ENCODE results near the gene TESK1.
A peak's percentile ranks its signal among the peaks of the same experiment; 100 is the strongest.
"Not testable (repeated sequence)": the region's sequence is repeated elsewhere in the genome, so short reads cannot be mapped to it uniquely, and the experiment has no call there.

Gene TESK1

DNA sequence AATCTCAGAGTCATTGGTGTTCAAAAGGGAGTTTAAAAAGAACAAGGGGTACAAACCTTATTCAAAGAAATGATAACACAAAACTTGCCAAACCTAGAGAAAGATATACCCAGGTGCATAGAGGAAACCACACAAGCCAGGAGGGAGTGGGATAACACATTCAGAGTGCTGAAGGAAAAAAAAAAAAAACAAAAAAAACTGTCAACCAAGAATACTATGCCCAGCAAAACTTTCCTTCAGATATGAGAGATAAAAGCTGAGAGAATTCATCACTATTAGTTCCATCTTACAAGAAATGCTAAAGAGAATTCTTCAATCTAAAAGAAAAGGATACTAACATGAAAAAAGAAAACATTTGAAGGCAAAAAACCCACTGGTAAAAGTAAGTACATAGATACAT, 11.5 kb upstream of the TESK1 start:
- no peak overlapping the region for H3K27ac ChIP-seq
- H3K36me3 ChIP-seq, result no peaks in the 10 kb centered on the region
- no peaks in the 10 kb centered on the region for H3K4me1 ChIP-seq (ENCODE audit: control insufficient read depth in 1 of 2, insufficient read depth in 1 of 2, low read depth in 1 of 2, low read length in 1 of 2)
- H3K9me3 ChIP-seq, result peaks cover 5% of the 10 kb centered on the region
- TF ChIP-seq, protein P1, sequence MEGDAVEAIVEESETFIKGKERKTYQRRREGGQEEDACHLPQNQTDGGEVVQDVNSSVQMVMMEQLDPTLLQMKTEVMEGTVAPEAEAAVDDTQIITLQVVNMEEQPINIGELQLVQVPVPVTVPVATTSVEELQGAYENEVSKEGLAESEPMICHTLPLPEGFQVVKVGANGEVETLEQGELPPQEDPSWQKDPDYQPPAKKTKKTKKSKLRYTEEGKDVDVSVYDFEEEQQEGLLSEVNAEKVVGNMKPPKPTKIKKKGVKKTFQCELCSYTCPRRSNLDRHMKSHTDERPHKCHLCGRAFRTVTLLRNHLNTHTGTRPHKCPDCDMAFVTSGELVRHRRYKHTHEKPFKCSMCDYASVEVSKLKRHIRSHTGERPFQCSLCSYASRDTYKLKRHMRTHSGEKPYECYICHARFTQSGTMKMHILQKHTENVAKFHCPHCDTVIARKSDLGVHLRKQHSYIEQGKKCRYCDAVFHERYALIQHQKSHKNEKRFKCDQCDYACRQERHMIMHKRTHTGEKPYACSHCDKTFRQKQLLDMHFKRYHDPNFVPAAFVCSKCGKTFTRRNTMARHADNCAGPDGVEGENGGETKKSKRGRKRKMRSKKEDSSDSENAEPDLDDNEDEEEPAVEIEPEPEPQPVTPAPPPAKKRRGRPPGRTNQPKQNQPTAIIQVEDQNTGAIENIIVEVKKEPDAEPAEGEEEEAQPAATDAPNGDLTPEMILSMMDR (IDR thresholded peaks at IDR 0.05), result no peak
- no peak overlapping the region for H3K4me3 ChIP-seq (ENCODE audit: low read depth in 1 of 2, low read length in 1 of 2)
- H3K27me3 ChIP-seq, result no peaks in the 10 kb centered on the region

DNA sequence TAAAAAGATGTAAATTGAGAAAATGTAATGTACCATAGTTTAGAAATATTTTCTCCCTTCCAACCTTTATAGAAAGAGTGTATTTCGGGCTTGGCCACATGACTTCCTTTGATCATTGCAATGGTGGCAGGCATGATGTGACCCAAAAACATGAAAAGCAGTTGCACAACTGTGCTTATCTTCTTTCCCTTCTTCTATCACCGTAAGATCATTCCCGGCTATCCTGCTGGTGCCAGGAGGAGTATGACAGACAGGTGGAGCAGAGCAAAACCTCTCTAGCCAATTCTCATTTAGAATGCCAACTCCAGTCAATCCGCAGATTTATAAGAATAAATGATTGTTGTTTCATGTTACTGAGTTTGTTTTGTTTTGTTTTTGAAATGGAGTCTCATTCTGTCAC, 10.6 kb upstream of the TESK1 start:
- TF ChIP-seq, protein P1 (IDR thresholded peaks at IDR 0.05), result no peak
- Histone ChIP-seq H3K4me1 (ENCODE audit: control insufficient read depth in 1 of 2, insufficient read depth in 1 of 2, low read depth in 1 of 2, low read length in 1 of 2) (no peaks in the 10 kb centered on the region), H3K27ac (no peak overlapping the region), H3K9me3 (peaks cover 5% of the 10 kb centered on the region), H3K4me3 (ENCODE audit: low read depth in 1 of 2, low read length in 1 of 2) (no peak overlapping the region), H3K36me3 (no peaks in the 10 kb centered on the region), H3K27me3 (no peaks in the 10 kb centered on the region)

DNA sequence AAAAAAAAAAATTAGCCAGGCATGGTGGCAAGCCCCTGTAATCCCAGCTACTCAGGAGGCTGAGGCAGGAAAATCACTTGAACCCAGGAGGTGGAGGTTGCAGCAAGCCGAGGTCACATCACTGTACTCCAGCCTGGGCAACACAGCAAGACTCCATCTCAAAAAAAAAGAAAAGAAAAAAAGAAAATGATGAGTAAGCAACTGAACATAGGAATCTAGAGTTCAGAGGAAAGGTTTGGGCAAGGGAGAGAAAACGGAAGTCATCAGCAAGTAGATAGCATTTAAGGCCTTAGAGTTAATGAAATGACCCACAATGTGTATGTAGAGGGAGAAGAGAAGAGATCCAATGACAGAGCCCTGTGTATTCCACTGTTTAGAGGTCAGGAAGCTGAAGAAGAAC, 8.2 kb upstream of the TESK1 start:
- not testable (repeated sequence) for H3K4me3 ChIP-seq (ENCODE audit: low read depth in 1 of 2, low read length in 1 of 2); H3K9me3 ChIP-seq; H3K36me3 ChIP-seq; H3K27ac ChIP-seq; H3K4me1 ChIP-seq (ENCODE audit: control insufficient read depth in 1 of 2, insufficient read depth in 1 of 2, low read depth in 1 of 2, low read length in 1 of 2); H3K27me3 ChIP-seq

DNA sequence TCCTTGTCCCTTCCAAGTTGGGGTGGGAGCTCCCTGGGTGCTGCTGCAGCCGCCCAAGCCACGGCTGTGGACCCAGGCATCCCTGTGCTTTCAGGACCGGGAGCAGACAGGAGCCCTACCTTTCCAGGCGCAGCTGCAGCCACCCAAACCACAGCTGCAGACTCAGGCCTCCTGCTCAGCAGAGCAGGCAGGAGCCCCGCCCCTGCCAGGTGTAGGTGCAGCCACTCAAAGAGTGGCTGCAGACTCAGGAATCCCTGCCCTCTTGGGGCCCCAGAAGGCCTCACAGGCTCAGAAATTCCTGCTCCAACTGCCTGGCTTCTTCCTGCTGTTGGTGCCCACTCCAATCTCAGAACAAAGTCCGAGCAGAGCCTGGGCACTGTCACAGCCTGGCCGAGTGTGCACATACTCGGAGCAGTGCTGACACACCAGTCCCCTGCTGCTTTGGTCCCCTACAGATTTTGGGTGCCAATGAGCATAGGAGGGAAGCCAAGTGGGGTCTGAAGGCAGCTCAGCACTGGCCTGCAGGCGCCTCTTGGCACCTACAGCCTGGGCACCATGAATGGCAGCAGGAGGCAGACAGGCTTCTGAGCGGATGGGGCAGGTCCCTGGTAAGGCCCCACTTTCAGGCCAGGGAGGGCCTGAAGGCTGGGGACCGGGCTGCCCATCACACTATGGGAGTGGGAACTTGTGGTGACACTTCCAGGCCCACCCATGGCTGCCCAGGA, 6.0 kb upstream of the TESK1 start:
- Histone ChIP-seq H3K9me3 (peaks cover under 1% of the 10 kb centered on the region), H3K27ac (no peak overlapping the region), H3K27me3 (no peaks in the 10 kb centered on the region), H3K4me1 (ENCODE audit: control insufficient read depth in 1 of 2, insufficient read depth in 1 of 2, low read depth in 1 of 2, low read length in 1 of 2) (peaks cover 7 to 9% of the 10 kb centered on the region in 2 experiments), H3K4me3 (ENCODE audit: low read depth in 1 of 2, low read length in 1 of 2) (no peak overlapping the region), H3K36me3 (no peaks in the 10 kb centered on the region)
- TF ChIP-seq, protein P1 (IDR thresholded peaks at IDR 0.05), result no peak

DNA sequence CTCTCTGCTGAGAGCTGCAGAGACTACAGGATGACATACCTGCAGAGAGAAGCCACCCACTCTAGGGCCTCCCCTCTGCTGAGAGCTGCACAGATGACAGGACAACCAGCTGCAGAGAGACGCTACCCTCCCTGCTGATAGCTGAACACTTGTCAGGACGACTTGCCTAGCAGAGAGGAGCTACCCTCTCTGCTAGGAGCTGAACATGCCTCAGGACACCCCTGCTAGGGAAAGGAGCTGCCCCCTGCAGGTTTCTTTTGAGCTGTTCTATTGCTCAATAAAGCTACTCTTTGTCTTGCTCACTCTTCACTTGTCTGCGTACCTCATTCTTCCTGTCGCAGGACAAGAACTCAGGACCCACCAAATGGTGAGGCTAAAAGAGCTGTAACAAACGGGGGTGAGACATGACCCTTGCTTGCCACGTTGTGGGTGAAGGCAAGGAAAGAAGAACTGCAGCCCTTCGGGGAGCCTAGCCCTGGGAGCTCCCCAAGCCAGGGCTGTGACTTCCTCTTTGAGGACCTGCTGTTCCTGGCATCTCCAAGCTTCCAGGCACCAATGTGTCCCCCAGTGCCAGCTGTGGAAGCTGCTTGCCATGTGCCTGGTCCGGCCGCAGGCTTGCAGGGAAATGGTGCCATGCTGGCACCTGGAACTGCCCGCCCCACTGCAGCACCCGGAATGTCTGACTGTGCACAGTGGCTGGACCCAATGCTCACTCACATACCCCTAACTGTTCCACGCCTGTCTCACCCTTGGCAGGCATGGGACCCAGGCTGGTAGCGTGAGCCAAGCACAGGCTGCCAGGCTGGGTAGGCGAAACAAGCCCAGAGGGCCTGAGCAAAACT, 5.1 kb upstream of the TESK1 start:
- Histone ChIP-seq H3K4me1 (ENCODE audit: control insufficient read depth in 1 of 2, insufficient read depth in 1 of 2, low read depth in 1 of 2, low read length in 1 of 2) (peaks cover 14 to 16% of the 10 kb centered on the region in 2 experiments), H3K9me3 (no peaks in the 10 kb centered on the region), H3K36me3 (no peaks in the 10 kb centered on the region), H3K27me3 (no peaks in the 10 kb centered on the region), H3K27ac (no peak overlapping the region), H3K4me3 (ENCODE audit: low read depth in 1 of 2, low read length in 1 of 2) (no peak overlapping the region)
- TF ChIP-seq, protein P1 (IDR thresholded peaks at IDR 0.05), result no peak

DNA sequence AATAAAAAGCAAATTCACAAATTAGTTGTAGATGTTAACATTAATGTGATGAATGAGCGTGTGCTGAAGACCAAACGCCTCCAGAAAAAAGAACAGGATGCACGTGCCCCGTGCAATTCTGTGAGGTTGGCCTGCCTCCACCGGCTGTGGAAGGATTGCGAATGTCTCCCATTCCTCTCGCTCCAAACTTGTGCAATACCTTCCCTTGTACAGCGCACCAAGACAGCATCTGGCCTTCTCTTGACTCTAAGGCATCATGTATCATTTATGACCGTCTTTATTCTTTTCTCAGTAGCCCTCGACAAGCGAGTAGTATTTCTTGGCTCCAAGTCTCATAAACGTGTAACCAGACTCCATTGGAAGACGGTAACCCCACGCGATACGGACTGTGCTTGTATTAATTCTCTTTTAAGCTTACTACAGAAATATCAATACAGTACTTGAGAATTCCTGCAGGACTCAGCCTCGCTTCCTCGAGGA, 1.5 kb upstream of the TESK1 start:
- Histone ChIP-seq H3K27me3 (no peaks in the 10 kb centered on the region), H3K4me3 (ENCODE audit: low read depth in 1 of 2, low read length in 1 of 2) (peak overlapping the region; percentile 76 to 87), H3K9me3 (no peaks in the 10 kb centered on the region), H3K27ac (peak overlapping the region; percentile 84), H3K4me1 (ENCODE audit: control insufficient read depth in 1 of 2, insufficient read depth in 1 of 2, low read depth in 1 of 2, low read length in 1 of 2) (peaks cover 21 to 28% of the 10 kb centered on the region in 2 experiments), H3K36me3 (peaks cover 7% of the 10 kb centered on the region)
- TF ChIP-seq, protein P1 (IDR thresholded peaks at IDR 0.05), result no peak
